Measurements from ENCODE around the gene DAGLA. TPM values are rescaled to one million over a fixed set of nuclear protein-coding genes. Genes with fewer than 3 reads are reported as not detected.
A peak's percentile ranks its signal among the peaks of the same experiment; 100 is the strongest.

DAGLA gene
- total RNA-seq, 1 experiment from 2014 or later: 9.5 TPM

DNA sequence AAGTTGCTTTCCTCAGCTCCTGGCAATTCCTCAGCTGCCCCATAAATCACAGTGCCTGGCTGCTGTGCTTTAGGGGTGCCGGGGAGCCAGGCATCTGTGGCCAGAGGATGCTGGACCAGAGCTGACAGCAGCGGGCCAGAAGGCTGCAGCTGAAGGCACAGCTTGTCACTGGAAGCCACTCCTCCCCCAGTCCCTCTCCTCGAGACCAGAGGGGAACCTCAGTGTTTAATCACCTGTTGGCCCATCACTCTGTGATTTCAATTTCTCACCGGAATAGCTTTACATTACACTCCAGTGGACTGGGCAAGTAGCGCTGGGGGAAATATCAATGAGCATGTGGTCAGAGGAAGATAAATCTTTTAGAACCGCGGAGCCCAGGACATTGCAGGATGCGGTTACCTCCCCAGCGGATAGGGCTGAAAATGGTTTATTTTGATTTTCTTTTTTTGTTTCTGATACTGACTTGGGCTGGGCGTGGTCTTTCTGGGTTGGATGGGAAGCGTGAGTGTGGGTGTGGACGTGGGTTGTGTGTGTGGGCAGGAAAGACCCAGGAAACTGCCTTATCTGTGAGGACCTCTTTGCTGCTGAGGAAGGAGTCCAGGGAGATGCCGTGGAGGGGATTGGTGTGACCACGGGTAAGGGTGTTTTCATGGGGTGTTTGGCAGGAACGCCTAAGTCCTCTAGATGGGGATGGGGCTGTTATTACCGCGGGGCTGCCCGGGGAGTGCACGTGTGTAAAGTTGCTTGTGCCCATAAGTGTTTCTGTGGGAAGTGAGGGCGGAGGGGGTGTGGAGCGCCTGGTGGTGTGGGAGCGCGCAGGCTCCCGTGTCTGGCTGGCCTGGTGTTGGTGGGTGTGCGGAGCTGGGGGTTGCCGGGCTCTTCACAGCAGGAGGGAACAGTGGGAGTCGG lies 4.0 kb downstream of the DAGLA start:
- intact Hi-C loops (cut with micrococcal nuclease; ENCODE audit: unreplicated experiment): loop anchor here (2.0 to 5.0 kb wide), 2 partner anchors 17 to 33 kb away; no protein-coding TSS in a partner anchor
- H3K4me1 ChIP-seq: peaks cover 34% of the 10 kb centered on the region
- H3K27me3 Mint-ChIP-seq (ENCODE audit: insufficient read depth, unreplicated experiment): no peaks in the 10 kb centered on the region
- CTCF ChIA-PET: interaction anchor here (0.7 to 3.1 kb wide), 6 partner anchors 10 to 108 kb away, joined by 3 to 17 read pairs (median 4); partner anchors contain the start of gene TMEM258
- no TSS peak for BruUV-seq (replicated peaks)
- no peak overlapping the region for H3K4me3 ChIP-seq (ENCODE audit: low read depth, low read length)
- DNase-seq: no peak
- H3K36me3 Mint-ChIP-seq (ENCODE audit: insufficient read depth, unreplicated experiment): no peaks in the 10 kb centered on the region
- POLR2A ChIA-PET: interaction anchor here (0.7 kb wide), 1 partner anchor 30 kb away, joined by 4 read pairs; no protein-coding TSS in a partner anchor
- no peaks in the 10 kb centered on the region for H3K9me3 Mint-ChIP-seq (ENCODE audit: unreplicated experiment)
- H3K9me3 ChIP-seq: no peaks in the 10 kb centered on the region
- H3K4me1 Mint-ChIP-seq (ENCODE audit: low read depth, unreplicated experiment): peaks cover 12% of the 10 kb centered on the region
- TF ChIP-seq, protein P1, sequence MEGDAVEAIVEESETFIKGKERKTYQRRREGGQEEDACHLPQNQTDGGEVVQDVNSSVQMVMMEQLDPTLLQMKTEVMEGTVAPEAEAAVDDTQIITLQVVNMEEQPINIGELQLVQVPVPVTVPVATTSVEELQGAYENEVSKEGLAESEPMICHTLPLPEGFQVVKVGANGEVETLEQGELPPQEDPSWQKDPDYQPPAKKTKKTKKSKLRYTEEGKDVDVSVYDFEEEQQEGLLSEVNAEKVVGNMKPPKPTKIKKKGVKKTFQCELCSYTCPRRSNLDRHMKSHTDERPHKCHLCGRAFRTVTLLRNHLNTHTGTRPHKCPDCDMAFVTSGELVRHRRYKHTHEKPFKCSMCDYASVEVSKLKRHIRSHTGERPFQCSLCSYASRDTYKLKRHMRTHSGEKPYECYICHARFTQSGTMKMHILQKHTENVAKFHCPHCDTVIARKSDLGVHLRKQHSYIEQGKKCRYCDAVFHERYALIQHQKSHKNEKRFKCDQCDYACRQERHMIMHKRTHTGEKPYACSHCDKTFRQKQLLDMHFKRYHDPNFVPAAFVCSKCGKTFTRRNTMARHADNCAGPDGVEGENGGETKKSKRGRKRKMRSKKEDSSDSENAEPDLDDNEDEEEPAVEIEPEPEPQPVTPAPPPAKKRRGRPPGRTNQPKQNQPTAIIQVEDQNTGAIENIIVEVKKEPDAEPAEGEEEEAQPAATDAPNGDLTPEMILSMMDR (IDR thresholded peaks at IDR 0.05; ENCODE audit: insufficient read depth in 1 of 2, low read depth in 1 of 2, low read length in 1 of 2, severe bottlenecking in 1 of 2, unreplicated experiment in 1 of 2): no peak
- H3K4me3 Mint-ChIP-seq (ENCODE audit: unreplicated experiment): no peak overlapping the region
- no peaks in the 10 kb centered on the region for H3K36me3 ChIP-seq (ENCODE audit: control insufficient read depth, insufficient read depth, low read length)
- H3K27me3 ChIP-seq (replicated peaks; ENCODE audit: control insufficient read depth, insufficient read depth, low read length): no peaks in the 10 kb centered on the region
- no peak overlapping the region for H3K27ac Mint-ChIP-seq (ENCODE audit: unreplicated experiment)

DNA sequence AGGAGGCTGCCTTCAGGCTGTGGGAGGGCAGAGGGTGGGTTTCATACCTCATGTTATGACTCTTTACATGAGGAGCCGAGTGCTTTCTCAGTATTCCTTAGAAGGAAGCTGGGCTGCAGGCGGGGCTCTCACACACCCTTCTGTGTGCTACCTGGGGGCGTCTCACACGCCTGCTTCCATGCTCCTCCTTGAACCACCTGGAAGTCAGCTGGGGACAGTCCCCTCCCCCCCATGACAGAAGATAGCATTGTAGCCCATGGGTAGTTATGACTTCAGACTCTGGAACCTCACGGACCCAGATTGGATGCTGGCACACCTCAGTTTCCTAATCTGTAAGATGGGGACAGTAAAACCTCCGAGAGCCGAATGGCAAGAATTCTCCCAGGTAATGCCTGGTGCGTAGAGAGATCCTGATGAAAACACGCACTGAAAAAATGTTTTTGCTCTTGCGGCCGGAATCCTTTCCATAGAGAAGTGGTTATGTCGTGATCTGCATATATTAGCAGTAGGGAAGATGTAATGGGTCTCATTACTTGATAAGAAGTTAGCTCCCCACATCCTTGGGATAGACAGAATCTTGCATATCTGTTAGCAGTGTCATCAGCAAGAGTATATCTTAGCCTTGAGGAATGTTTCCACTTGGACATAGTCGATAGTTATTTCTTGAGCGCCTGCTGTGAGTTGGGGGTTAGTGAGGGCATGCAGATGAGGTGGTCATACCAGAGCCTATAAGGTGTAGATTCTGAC lies 4.9 kb downstream of the DAGLA start:
- Histone ChIP-seq H3K9me3 (no peaks in the 10 kb centered on the region), H3K27me3 (replicated peaks; ENCODE audit: control insufficient read depth, insufficient read depth, low read length) (no peaks in the 10 kb centered on the region), H3K4me3 (ENCODE audit: low read depth, low read length) (no peak overlapping the region), H3K36me3 (ENCODE audit: control insufficient read depth, insufficient read depth, low read length) (no peaks in the 10 kb centered on the region), H3K4me1 (peaks cover 28% of the 10 kb centered on the region)
- TF ChIP-seq, protein P1 (IDR thresholded peaks at IDR 0.05; ENCODE audit: insufficient read depth in 1 of 2, low read depth in 1 of 2, low read length in 1 of 2, severe bottlenecking in 1 of 2, unreplicated experiment in 1 of 2): no peak
- peak overlapping the region; percentile 1 for H3K27ac Mint-ChIP-seq (ENCODE audit: unreplicated experiment)
- BruUV-seq (replicated peaks): no TSS peak
- no peak for DNase-seq
- H3K4me1 Mint-ChIP-seq (ENCODE audit: low read depth, unreplicated experiment): peaks cover 10% of the 10 kb centered on the region
- no peaks in the 10 kb centered on the region for H3K9me3 Mint-ChIP-seq (ENCODE audit: unreplicated experiment)
- H3K4me3 Mint-ChIP-seq (ENCODE audit: unreplicated experiment): no peak overlapping the region
- ChIA-PET POLR2A (no interaction called here), CTCF (no interaction called here)
- intact Hi-C loops (cut with micrococcal nuclease; ENCODE audit: unreplicated experiment): loop anchor here (5.0 kb wide), 1 partner anchor 32 kb away; no protein-coding TSS in a partner anchor
- no peaks in the 10 kb centered on the region for H3K27me3 Mint-ChIP-seq (ENCODE audit: insufficient read depth, unreplicated experiment)
- peaks cover 4% of the 10 kb centered on the region for H3K36me3 Mint-ChIP-seq (ENCODE audit: insufficient read depth, unreplicated experiment)

- BruUV-seq (replicated peaks): no TSS peak
- TF ChIP-seq, protein P1 (IDR thresholded peaks at IDR 0.05; ENCODE audit: insufficient read depth in 1 of 2, low read depth in 1 of 2, low read length in 1 of 2, severe bottlenecking in 1 of 2, unreplicated experiment in 1 of 2): no peak
- Mint-ChIP-seq H3K27ac (ENCODE audit: unreplicated experiment) (peak overlapping the region; percentile 1), H3K4me1 (ENCODE audit: low read depth, unreplicated experiment) (peaks cover 10% of the 10 kb centered on the region), H3K36me3 (ENCODE audit: insufficient read depth, unreplicated experiment) (peaks cover 8% of the 10 kb centered on the region), H3K9me3 (ENCODE audit: unreplicated experiment) (no peaks in the 10 kb centered on the region), H3K27me3 (ENCODE audit: insufficient read depth, unreplicated experiment) (no peaks in the 10 kb centered on the region), H3K4me3 (ENCODE audit: unreplicated experiment) (no peak overlapping the region)
- Histone ChIP-seq H3K27me3 (replicated peaks; ENCODE audit: control insufficient read depth, insufficient read depth, low read length) (no peaks in the 10 kb centered on the region), H3K36me3 (ENCODE audit: control insufficient read depth, insufficient read depth, low read length) (no peaks in the 10 kb centered on the region), H3K9me3 (no peaks in the 10 kb centered on the region), H3K4me3 (ENCODE audit: low read depth, low read length) (no peak overlapping the region), H3K4me1 (peaks cover 28% of the 10 kb centered on the region)
- intact Hi-C loops (cut with micrococcal nuclease; ENCODE audit: unreplicated experiment): no loop called here
- POLR2A ChIA-PET: no interaction called here
- no peak for DNase-seq
- CTCF ChIA-PET: no interaction called here
Observed at GRCh38 chr11:61685617-61685967, 5.4 kb downstream of the DAGLA start.
